ENCODE data around the gene ADAMTS5. TPM values are rescaled to one million over a fixed set of nuclear protein-coding genes. Genes with fewer than 3 reads are reported as not detected.

ADAMTS5 gene
- total RNA-seq, 4 donors from 2014 or later: 24.8 to 99.7 (median 48.4) TPM

DNA sequence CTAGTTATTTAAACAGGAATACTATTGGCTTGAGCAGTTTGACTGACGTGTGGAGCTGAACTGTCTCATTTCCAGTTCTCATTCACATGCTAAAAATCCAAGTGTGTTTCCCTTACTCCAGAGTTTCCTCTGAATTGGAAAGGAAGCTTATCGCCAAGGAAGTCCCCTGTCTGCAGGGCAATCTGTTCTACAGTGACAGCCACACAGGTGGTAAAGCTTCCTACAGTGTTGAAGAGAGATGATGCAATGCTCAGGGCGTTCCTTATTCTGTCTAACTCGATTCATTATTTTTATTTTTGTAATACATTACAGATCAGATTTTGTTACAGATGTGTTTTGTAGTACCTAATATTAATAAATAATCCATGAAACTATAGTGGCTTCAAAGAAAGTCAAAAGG, 41.3 kb downstream of the ADAMTS5 start:
- H3K27me3 ChIP-seq: no peaks in the 10 kb centered on the region
- no peaks in the 10 kb centered on the region for H3K36me3 ChIP-seq
- peak overlapping the region; percentile 22 for H3K27ac ChIP-seq
- intact Hi-C loops (cut with DNase I; ENCODE audit: low total_unique reads): no loop called here
- no peak overlapping the region for H3K4me3 ChIP-seq
- no peaks in the 10 kb centered on the region for H3K9me3 ChIP-seq
- no peaks in the 10 kb centered on the region for H3K4me1 ChIP-seq
- no peak for TF ChIP-seq POLR2A (IDR thresholded peaks at IDR 0.05)
- TF ChIP-seq, protein P1, sequence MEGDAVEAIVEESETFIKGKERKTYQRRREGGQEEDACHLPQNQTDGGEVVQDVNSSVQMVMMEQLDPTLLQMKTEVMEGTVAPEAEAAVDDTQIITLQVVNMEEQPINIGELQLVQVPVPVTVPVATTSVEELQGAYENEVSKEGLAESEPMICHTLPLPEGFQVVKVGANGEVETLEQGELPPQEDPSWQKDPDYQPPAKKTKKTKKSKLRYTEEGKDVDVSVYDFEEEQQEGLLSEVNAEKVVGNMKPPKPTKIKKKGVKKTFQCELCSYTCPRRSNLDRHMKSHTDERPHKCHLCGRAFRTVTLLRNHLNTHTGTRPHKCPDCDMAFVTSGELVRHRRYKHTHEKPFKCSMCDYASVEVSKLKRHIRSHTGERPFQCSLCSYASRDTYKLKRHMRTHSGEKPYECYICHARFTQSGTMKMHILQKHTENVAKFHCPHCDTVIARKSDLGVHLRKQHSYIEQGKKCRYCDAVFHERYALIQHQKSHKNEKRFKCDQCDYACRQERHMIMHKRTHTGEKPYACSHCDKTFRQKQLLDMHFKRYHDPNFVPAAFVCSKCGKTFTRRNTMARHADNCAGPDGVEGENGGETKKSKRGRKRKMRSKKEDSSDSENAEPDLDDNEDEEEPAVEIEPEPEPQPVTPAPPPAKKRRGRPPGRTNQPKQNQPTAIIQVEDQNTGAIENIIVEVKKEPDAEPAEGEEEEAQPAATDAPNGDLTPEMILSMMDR (IDR thresholded peaks at IDR 0.05): no peak
- no peak for DNase-seq

DNA sequence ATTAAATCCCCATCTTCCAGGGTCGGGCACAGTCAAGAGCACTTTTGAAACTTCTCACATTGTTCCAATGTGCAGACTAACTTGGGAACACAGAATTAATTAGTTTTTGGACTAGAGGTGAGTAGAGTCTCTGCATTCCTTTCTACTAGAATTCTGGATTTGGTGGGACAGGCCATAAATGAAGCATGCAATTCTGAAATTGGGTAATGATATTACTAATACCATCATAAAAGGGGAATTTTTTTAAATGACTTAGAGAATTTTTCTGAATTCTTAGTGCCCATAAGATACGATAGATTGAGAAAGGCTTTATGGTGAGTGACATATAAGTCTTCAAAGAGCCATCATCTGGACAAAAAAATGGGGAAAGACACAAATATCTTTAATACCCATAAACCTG, 41.8 kb downstream of the ADAMTS5 start:
- intact Hi-C loops (cut with DNase I; ENCODE audit: low total_unique reads): no loop called here
- Histone ChIP-seq H3K4me3 (no peak overlapping the region), H3K9me3 (no peaks in the 10 kb centered on the region), H3K36me3 (no peaks in the 10 kb centered on the region), H3K4me1 (no peaks in the 10 kb centered on the region), H3K27me3 (no peaks in the 10 kb centered on the region), H3K27ac (peak overlapping the region in 1 of 2 donors; percentile 22)
- TF ChIP-seq POLR2A (IDR thresholded peaks at IDR 0.05): no peak
- TF ChIP-seq, protein P1 (IDR thresholded peaks at IDR 0.05): no peak
- no peak for DNase-seq

DNA sequence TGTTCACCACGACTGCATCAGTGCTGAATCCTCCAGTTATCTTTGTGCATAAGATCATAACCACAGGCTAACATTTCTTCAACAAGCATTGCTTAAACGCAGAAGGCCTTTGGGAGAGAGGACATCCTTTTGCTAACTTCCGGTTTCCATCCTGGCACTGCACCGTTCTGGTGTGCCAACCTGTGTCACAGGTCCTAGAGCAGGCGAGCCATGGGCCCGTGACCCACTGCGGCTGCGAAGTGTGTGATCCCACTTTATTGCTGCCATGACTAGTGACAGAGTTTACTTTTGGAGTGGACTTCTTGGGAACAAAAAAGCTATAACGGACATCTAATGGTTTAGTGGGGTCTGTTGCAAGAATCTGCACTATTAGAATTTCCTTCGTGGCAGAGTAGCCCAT, 42.9 kb downstream of the ADAMTS5 start:
- no peak for DNase-seq
- TF ChIP-seq POLR2A (IDR thresholded peaks at IDR 0.05): no peak
- TF ChIP-seq, protein P1 (IDR thresholded peaks at IDR 0.05): no peak
- Histone ChIP-seq H3K4me3 (no peak overlapping the region), H3K9me3 (no peaks in the 10 kb centered on the region), H3K27ac (no peak overlapping the region), H3K4me1 (no peaks in the 10 kb centered on the region), H3K27me3 (no peaks in the 10 kb centered on the region), H3K36me3 (no peaks in the 10 kb centered on the region)
- intact Hi-C loops (cut with DNase I; ENCODE audit: low total_unique reads): no loop called here

- H3K4me3 ChIP-seq: no peak overlapping the region
- TF ChIP-seq, protein P1 (IDR thresholded peaks at IDR 0.05): no peak
- no peak for TF ChIP-seq POLR2A (IDR thresholded peaks at IDR 0.05)
- no peak for DNase-seq
- no peaks in the 10 kb centered on the region for H3K27me3 ChIP-seq
- peak overlapping the region in 1 of 2 donors; percentile 8 for H3K27ac ChIP-seq
- no peaks in the 10 kb centered on the region for H3K9me3 ChIP-seq
- intact Hi-C loops (cut with DNase I; ENCODE audit: low total_unique reads): no loop called here
- H3K36me3 ChIP-seq: no peaks in the 10 kb centered on the region
- H3K4me1 ChIP-seq: no peaks in the 10 kb centered on the region
These were observed 46.8 kb downstream of the ADAMTS5 start for GRCh38 chr21:26920055-26920454.

DNA sequence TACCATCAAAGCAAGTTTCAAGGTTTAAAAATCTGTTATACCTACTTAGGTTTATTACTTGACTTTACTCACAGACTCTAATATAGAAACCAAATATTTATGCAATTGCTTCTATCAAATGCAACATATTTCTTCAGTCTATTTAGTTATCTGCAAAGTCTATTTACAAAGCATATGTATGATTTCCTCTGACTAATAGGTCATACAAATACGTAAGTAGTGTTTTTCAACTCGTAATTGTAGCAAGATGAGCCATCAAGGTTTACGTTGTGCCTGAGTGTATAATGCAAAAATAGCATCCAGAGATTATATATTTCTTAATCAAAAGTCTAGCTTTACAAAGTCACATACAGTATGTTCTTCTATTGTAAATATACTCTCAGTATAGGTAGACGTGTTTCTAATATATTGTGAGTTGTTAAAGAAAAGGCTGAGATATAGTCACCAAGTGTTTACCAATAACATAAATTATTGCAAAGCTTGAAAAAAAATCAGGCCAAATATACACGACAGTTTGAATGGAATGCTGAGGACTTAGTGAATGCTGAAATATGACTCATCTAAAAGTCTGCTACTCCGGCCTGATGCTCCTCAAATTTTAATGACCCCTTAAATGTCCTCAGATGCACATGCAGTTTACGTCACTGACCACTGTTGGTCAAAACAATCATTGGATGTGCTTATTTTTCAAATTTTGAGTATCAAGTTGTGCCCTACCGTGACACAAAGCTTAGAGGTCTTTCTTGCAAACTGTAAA, 48.4 kb downstream of the ADAMTS5 start:
- no peak for DNase-seq
- TF ChIP-seq POLR2A (IDR thresholded peaks at IDR 0.05): no peak
- TF ChIP-seq, protein P1 (IDR thresholded peaks at IDR 0.05): no peak
- Histone ChIP-seq H3K4me1 (no peaks in the 10 kb centered on the region), H3K36me3 (no peaks in the 10 kb centered on the region), H3K27ac (no peak overlapping the region), H3K4me3 (no peak overlapping the region), H3K9me3 (no peaks in the 10 kb centered on the region), H3K27me3 (no peaks in the 10 kb centered on the region)
- intact Hi-C loops (cut with DNase I; ENCODE audit: low total_unique reads): no loop called here
